OCI-LY3 (cell line): ENCODE results near the gene PFDN1.
"Not testable (repeated sequence)": the region's sequence is repeated elsewhere in the genome, so short reads cannot be mapped to it uniquely, and the experiment has no call there.

ENCODE experiments used
- H2AFZ ChIP-seq: fragments of 200-600, 300-600 bp; shearing (Covaris generic); 2 replicates; pipeline ENCODE4 v1.6.0; 2014; ENCODE audit warnings: antibody characterized with exemption, low read depth, low read length
- H3K27ac ChIP-seq: fragments of 200-600, 300-600 bp; sonication (generic); 2 replicates; pipeline ENCODE4 v1.5.1; 2014; ENCODE audit warnings: mild to moderate bottlenecking, low read length, moderate library complexity, mixed read lengths
- H3K27me3 ChIP-seq: fragments of 200-600, 300-600 bp; sonication (generic); 2 replicates; pipeline ENCODE4 v1.6.1; 2014; ENCODE audit warnings: low read depth, low read length, mixed read lengths
- H3K36me3 ChIP-seq: fragments of 200-600, 300-600 bp; sonication (generic); replicated peaks from 2 replicates; pipeline ENCODE3; 2014; ENCODE audit warnings: low read depth, low read length, mixed read lengths
- H3K4me1 ChIP-seq: fragments of 300-600, 200-600 bp; sonication (generic); 2 replicates; pipeline ENCODE4 v1.6.1; 2014; ENCODE audit warnings: low read length, mixed read lengths
- H3K4me2 ChIP-seq: fragments of 200-600, 300-600 bp; sonication (generic); 2 replicates; pipeline ENCODE4 v1.6.1; 2014; ENCODE audit warnings: low read length, mixed read lengths
- H3K4me3 ChIP-seq: fragments of 300-600, 200-600 bp; sonication (generic); 2 replicates; pipeline ENCODE4 v1.5.1; 2014; ENCODE audit warnings: antibody characterized with exemption, mild to moderate bottlenecking, low read length, moderate library complexity
- H3K79me2 ChIP-seq: fragments of 300-600, 200-600 bp; shearing (Covaris generic); 2 replicates; pipeline ENCODE4 v1.6.1; 2014; ENCODE audit warnings: mild to moderate bottlenecking, low read length, mixed read lengths
- H3K9ac ChIP-seq: fragments of 300-600, 200-600 bp; shearing (Covaris generic); 2 replicates; pipeline ENCODE4 v1.6.0; 2014; ENCODE audit warnings: mild to moderate bottlenecking, low read length, moderate library complexity
- H3K9me3 ChIP-seq: fragments of 200-600, 300-600 bp; shearing (Covaris generic); 2 replicates; pipeline ENCODE4 v1.6.1; 2014; ENCODE audit warnings: low read length, mixed read lengths; ENCODE audit not compliant: insufficient read depth
- H4K20me1 ChIP-seq: fragments of 200-600, 300-600 bp; sonication (generic); 2 replicates; pipeline ENCODE4 v1.6.1; 2016; ENCODE audit warnings: low read length, mixed read lengths; ENCODE audit not compliant: insufficient read depth
- EZH2phosphoT487 ChIP-seq: fragments of 200-600 bp; shearing (Covaris generic); IDR thresholded peaks from 2 replicates; pipeline ENCODE4 v1.6.1; 2018; ENCODE audit warnings: antibody characterized with exemption, mixed run types, low read depth
- TF ChIP-seq, protein P1 (sequence below): fragments of 200-600, 300-600 bp; sonication (generic); IDR thresholded peaks from 2 replicates; pipeline ENCODE4 v1.5.1; 2014; ENCODE audit warnings: antibody characterized with exemption, low read length, low read depth

PFDN1 gene

DNA sequence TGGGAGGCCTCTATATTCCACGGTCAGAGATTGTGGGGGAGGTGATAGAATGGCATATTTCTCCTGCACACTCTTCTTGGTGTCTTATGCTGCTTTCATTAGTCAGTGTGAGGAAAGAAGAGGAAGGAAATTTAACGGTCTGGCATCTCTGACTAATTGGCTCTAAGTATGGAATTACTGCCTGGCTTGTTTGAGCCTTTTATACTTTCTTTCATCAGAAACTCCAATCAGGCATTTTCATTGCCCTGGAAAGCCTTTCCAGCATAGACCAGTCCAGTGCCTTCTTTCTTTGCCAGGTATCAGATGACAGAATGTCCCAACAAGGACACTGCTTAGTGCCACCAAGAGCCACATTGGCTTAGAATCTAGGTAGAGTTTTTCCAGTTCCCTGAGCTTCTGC is 97.7 kb downstream of the PFDN1 start:
- Histone ChIP-seq H3K79me2 (no peaks in the 10 kb centered on the region), H3K9me3 (no peaks in the 10 kb centered on the region), H3K4me2 (no peak overlapping the region), H3K27me3 (no peaks in the 10 kb centered on the region), H3K4me1 (no peaks in the 10 kb centered on the region), H3K27ac (no peak overlapping the region), H3K9ac (no peak overlapping the region), H3K36me3 (peaks cover 3% of the 10 kb centered on the region), H4K20me1 (no peaks in the 10 kb centered on the region), H2AFZ (no peak overlapping the region), H3K4me3 (no peak overlapping the region)
- TF ChIP-seq, protein P1, sequence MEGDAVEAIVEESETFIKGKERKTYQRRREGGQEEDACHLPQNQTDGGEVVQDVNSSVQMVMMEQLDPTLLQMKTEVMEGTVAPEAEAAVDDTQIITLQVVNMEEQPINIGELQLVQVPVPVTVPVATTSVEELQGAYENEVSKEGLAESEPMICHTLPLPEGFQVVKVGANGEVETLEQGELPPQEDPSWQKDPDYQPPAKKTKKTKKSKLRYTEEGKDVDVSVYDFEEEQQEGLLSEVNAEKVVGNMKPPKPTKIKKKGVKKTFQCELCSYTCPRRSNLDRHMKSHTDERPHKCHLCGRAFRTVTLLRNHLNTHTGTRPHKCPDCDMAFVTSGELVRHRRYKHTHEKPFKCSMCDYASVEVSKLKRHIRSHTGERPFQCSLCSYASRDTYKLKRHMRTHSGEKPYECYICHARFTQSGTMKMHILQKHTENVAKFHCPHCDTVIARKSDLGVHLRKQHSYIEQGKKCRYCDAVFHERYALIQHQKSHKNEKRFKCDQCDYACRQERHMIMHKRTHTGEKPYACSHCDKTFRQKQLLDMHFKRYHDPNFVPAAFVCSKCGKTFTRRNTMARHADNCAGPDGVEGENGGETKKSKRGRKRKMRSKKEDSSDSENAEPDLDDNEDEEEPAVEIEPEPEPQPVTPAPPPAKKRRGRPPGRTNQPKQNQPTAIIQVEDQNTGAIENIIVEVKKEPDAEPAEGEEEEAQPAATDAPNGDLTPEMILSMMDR: no peak
- no peak for TF ChIP-seq EZH2phosphoT487

DNA sequence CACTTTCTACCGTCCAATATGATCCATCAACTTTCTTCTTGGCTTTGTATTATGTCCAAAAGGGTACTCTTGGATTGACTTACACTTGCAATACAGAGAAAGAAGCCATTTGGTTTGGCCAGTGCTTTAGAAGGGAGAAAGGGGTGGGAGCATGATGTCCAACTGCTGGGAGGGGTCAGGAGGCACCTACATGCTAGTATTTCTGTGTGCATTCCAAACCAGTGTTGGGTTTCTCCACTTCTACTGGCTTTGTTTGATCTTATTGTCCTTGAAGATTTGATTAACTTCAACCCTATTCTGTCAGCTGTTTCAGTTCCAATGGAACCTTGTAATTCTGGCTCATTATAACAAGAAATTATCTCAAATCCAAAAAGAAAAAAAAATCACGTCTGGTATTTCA is 100.3 kb downstream of the PFDN1 start:
- Histone ChIP-seq H3K4me2 (no peak overlapping the region), H3K9ac (no peak overlapping the region), H3K4me1 (no peaks in the 10 kb centered on the region), H4K20me1 (no peaks in the 10 kb centered on the region), H3K36me3 (no peaks in the 10 kb centered on the region), H3K27ac (no peak overlapping the region), H3K9me3 (no peaks in the 10 kb centered on the region), H3K27me3 (no peaks in the 10 kb centered on the region), H3K79me2 (no peaks in the 10 kb centered on the region), H3K4me3 (no peak overlapping the region), H2AFZ (no peak overlapping the region)
- TF ChIP-seq, protein P1: no peak
- TF ChIP-seq EZH2phosphoT487: no peak

GRCh38 chr5:140202078-140202477 is 100.8 kb downstream of the PFDN1 start:
- no peaks in the 10 kb centered on the region for H3K4me1 ChIP-seq
- no peaks in the 10 kb centered on the region for H4K20me1 ChIP-seq
- H3K36me3 ChIP-seq: no peaks in the 10 kb centered on the region
- H3K79me2 ChIP-seq: no peaks in the 10 kb centered on the region
- no peaks in the 10 kb centered on the region for H3K27me3 ChIP-seq
- H3K27ac ChIP-seq: no peak overlapping the region
- H3K9ac ChIP-seq: no peak overlapping the region
- no peak overlapping the region for H2AFZ ChIP-seq
- TF ChIP-seq EZH2phosphoT487: no peak
- TF ChIP-seq, protein P1: no peak
- H3K4me3 ChIP-seq: no peak overlapping the region
- no peaks in the 10 kb centered on the region for H3K9me3 ChIP-seq
- H3K4me2 ChIP-seq: no peak overlapping the region

DNA sequence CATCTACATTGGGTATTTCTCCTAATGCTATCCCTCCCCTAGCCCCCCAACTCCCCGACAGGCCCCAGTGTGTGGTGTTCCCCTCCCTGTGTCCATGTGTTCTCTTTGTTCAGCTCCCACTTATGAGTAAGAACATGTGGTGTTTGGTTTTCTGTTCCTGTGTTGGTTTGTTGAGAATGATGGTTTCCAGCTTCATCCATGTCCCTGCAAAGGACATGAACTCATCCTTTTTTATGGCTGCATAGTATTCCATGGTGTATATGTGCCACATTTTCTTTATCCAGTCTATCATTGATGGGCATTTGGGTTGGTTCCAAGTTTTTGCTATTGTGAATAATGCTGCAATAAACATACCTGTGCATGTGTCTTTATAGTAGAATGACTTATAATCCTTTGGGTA is 104.0 kb downstream of the PFDN1 start:
- H3K4me1 ChIP-seq, H3K36me3 ChIP-seq, H3K9me3 ChIP-seq, H3K27ac ChIP-seq, H3K27me3 ChIP-seq, H3K9ac ChIP-seq, H4K20me1 ChIP-seq, H3K4me3 ChIP-seq, H3K4me2 ChIP-seq, H2AFZ ChIP-seq, H3K79me2 ChIP-seq: not testable (repeated sequence)

DNA sequence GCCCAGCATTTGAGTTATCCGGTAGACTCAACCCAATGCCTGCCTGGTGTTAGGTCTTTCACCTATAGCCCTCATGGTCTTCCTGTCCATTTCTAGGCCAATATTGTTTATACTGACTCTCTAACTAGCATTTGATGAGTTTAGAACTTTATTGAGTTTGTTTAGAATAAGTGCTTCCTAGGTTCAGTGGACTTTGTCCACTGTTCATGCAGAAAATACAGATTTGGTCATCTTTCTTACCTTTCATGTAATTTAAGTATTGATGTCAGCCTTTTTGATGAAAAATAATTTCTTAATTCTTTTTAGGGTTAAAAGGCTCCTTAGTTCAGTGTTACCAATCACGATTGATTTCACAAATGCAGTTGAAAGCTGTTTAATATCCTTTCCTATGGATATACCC is 105.9 kb downstream of the PFDN1 start:
- H3K36me3 ChIP-seq: no peaks in the 10 kb centered on the region

More for the DNA sequence above, 105.9 kb downstream of the PFDN1 start:
- no peaks in the 10 kb centered on the region for H3K27me3 ChIP-seq
- no peak overlapping the region for H2AFZ ChIP-seq
- H3K4me2 ChIP-seq: no peak overlapping the region
- TF ChIP-seq EZH2phosphoT487: no peak
- TF ChIP-seq, protein P1: no peak
- H3K79me2 ChIP-seq: no peaks in the 10 kb centered on the region
- no peak overlapping the region for H3K9ac ChIP-seq
- H3K4me1 ChIP-seq: no peaks in the 10 kb centered on the region
- no peak overlapping the region for H3K4me3 ChIP-seq
- no peaks in the 10 kb centered on the region for H3K9me3 ChIP-seq
- H3K27ac ChIP-seq: no peak overlapping the region
- H4K20me1 ChIP-seq: no peaks in the 10 kb centered on the region
